VCaP (cell line): ENCODE data around the gene FBXO38.
A peak's percentile ranks its signal among the peaks of the same experiment; 100 is the strongest.

ENCODE experiments used
- H3K27ac ChIP-seq: fragments of 450-650 bp; 2 replicates; pipeline ENCODE4 v1.5.1; 2017
- TF ChIP-seq, protein P1 (sequence below): fragments of 450-650 bp; conservative IDR thresholded peaks from 2 replicates; pipeline ENCODE4 v1.5.1; 2017; ENCODE audit warnings: mild to moderate bottlenecking, moderate library complexity

FBXO38 gene

DNA sequence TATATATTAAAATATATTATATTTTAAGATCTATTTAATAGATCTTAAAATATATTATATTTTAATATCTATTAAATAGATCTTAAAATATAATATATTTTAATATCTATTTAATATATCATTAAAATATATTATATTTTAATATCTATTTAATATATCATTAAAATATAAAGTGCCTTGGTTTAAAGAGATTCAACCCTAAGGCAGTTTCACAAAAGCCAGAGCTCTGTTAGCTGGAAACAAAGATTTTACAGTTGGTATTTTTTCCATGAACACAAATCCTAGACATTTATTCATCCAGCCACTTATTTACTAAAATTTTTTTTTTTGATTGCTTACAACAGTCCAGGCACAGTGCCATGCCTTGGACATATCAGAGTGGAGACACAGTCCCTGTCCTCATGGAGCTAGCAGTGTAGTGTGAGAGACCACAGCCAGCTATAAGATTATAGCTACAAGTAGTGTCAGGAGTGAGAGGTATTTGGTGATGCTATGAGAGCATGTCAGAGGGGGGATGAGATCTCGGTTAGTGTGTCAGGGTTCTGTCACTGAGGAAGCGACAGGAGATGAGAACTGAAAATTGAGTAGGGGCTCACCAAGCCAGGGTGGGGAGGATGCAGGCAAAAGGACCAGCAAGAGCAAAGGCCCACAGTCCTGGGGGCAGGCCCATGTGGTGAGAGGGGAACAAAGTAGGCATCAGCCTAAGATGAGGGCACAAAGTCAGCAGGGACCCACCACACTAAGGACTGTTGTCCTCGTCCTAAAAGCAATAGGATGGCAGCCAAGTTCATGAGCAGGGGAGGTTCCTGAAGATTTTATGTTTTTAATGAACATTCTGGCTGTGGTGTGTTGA, 74.5 kb downstream of the FBXO38 start:
- H3K27ac ChIP-seq: no peak overlapping the region
- TF ChIP-seq, protein P1, sequence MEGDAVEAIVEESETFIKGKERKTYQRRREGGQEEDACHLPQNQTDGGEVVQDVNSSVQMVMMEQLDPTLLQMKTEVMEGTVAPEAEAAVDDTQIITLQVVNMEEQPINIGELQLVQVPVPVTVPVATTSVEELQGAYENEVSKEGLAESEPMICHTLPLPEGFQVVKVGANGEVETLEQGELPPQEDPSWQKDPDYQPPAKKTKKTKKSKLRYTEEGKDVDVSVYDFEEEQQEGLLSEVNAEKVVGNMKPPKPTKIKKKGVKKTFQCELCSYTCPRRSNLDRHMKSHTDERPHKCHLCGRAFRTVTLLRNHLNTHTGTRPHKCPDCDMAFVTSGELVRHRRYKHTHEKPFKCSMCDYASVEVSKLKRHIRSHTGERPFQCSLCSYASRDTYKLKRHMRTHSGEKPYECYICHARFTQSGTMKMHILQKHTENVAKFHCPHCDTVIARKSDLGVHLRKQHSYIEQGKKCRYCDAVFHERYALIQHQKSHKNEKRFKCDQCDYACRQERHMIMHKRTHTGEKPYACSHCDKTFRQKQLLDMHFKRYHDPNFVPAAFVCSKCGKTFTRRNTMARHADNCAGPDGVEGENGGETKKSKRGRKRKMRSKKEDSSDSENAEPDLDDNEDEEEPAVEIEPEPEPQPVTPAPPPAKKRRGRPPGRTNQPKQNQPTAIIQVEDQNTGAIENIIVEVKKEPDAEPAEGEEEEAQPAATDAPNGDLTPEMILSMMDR: no peak

DNA sequence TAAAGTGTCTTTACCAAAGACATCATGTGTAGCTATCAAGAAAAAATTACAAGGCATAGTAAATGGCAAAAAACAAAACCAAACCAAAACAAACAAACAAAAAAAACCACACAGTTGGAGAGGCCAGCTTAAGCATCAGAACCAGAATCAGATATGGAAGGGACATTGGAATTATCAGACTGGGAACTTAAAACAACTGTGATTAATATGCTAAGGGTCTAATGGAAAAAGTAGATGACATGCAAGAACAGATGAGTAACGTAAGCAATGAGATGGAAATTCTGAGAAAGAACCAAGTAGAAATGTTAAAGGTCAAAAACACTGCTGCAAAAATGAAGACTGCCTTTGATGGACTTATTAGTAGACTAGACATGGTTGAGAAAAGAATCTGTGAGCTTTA, 75.9 kb downstream of the FBXO38 start:
- TF ChIP-seq, protein P1: no peak
- H3K27ac ChIP-seq: no peak overlapping the region

DNA sequence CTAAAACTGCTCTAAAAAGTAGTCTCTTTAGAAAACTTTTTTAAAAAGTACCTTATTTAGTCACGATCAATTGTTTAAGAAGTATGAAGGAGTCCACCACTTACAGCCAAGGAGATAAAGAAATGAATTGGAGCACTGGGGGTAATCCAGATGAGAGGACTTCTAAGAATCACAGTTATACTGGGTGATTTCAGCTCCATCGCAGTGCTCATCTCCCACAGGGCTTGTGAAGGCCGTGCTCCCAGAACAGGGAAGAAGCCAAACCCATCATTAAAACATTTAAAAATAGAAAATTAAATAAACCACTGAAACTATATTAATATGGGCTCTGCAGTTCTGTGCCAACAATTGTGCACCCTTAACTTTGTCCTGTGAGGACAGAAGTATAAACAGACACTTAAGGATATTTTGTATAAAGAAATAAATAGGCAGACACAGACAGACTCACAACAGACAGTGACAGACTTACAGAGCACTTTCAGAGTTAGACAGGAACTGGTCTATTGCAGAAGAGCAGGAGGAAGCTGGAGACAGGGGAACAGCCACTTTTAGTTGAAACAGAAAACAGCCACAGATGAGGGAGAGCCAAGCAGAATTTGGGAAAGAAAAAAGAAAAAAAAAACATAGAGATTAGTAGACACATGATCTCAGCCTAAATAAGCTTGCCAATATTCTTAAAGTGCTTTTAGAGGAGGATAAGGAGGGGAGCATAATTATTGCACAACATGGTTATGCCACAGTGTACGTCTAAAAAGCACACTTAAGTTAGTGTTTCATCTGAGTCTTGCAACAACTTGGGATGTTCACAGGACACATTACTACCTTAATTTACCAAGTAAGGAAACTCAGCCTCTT, 81.8 kb downstream of the FBXO38 start:
- TF ChIP-seq, protein P1: no peak
- no peak overlapping the region for H3K27ac ChIP-seq

DNA sequence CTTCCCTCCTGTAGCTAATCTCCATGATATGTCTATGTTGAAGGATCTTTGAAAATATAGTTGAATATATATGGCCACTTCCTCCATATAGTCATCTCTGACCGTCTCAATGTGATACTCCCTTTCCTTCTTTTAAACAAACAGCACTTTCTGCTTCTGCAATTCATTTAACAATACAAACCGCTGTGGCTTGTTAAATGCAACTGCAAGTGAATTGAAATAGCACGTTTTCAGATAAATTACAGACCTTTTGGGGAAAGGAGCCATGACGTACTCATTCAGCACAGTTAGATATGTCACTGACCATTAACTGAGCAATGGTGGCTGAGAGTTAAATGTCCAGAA, 82.5 kb downstream of the FBXO38 start:
- no peak overlapping the region for H3K27ac ChIP-seq
- TF ChIP-seq, protein P1: no peak

DNA sequence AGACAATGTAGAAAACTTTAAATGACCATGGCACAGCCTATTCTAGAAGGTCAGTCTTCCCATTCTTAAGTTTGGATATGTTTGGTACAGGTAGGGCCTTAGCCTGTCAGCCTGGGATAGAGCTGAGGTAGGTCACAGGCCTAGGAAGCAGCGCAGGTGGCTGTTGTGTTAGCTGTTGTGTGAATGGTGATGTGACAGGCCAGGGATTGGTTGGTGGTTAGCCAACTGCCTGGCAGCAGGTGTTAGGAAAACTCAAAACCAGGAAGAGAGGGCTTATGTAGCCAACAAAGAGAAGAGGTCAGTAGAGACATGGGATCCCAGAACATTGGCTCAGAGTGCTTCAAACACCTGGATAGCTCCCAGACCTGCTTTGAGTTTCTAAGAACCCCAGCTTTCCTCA, 84.2 kb downstream of the FBXO38 start:
- TF ChIP-seq, protein P1: no peak
- peak overlapping the region; percentile 33 for H3K27ac ChIP-seq

DNA sequence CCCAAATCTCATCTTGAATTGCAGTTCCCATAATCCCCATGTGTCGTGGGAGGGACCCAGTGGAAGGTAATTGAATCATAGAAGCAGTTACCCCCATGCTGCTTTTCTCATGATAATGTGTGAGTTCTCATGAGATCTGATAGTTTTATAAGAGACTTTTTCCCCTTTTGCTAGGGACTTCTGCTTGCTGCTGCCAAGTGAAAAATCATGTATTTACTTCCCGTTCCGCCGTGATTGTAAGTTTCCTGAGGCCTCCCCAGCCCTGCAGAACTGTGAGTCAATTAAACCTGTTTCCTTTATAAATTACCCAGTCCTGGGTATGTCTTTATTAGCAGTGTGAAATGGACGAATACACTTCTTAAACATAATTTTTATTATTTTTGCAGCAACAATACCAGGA, 85.0 kb downstream of the FBXO38 start:
- H3K27ac ChIP-seq: peak overlapping the region; percentile 33

DNA sequence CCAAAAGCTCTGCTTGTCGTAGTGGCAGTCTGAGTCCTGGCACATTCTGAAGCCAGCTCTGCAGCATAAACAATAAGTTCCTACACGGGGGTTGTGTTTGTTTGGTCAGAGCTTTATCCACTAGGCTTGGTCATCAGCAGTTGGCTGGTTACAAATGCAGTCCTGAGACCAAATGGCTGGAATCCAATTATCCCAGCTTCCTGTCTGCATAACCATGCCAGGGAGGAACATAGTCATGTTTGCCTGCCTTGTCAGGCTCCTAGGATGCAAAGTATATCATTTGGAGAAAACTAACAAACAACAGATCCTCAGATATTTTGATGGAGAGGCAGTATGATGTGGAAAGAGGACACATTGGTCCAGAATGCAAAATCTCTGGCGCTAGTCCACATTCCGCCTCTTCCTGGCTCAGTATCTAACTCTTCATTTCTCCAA, 85.8 kb downstream of the FBXO38 start:
- TF ChIP-seq, protein P1: no peak
- peak overlapping the region; percentile 33 for H3K27ac ChIP-seq
